ENCODE data around the gene CHI3L1. TPM values are rescaled to one million over a fixed set of nuclear protein-coding genes. Genes with fewer than 3 reads are reported as not detected.

Gene CHI3L1
- total RNA-seq, 1 donor, result 3.0 TPM

DNA sequence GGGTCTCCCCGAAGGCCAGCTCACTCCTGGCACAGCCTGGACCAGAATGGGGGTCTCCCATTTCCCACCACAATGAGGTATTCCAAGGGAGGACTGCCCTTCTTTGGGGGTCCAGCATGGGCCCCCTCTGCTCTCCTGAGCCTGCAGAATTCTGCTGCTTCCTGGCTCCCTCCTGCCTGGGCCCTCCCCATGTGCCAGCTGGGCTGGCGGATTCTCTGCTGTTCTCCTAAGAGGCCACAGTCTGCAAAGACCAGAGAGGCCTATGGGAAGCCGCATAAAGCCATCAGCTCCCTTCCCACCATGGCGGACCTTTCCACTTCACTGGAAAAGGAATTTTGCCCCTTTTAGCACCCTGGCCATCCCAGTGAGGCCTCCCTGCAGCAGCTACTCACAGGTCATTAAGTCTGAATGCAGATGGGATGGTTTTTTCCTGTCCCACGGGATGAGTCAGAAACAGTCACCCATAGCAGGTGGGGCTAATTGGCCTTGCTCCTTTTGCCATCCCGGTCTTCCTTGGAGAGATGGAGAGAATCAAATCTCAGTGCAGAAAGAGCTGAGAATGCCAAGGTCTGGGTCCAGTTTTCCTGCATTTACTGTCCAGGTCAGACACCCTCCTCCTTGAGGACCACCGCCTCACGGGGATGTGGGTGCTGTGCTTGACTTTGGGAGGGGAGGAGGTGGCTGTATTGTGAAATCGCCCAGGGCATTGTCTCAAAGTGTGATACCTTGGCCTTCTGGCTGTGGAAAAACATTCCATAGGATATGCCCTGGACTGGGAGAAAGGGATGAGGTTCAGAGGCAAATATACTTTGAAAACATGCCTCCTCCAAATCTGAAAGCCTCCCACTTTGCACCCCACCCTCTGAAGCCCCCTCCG lies 34.1 kb downstream of the CHI3L1 start:
- TF ChIP-seq, protein P1, sequence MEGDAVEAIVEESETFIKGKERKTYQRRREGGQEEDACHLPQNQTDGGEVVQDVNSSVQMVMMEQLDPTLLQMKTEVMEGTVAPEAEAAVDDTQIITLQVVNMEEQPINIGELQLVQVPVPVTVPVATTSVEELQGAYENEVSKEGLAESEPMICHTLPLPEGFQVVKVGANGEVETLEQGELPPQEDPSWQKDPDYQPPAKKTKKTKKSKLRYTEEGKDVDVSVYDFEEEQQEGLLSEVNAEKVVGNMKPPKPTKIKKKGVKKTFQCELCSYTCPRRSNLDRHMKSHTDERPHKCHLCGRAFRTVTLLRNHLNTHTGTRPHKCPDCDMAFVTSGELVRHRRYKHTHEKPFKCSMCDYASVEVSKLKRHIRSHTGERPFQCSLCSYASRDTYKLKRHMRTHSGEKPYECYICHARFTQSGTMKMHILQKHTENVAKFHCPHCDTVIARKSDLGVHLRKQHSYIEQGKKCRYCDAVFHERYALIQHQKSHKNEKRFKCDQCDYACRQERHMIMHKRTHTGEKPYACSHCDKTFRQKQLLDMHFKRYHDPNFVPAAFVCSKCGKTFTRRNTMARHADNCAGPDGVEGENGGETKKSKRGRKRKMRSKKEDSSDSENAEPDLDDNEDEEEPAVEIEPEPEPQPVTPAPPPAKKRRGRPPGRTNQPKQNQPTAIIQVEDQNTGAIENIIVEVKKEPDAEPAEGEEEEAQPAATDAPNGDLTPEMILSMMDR (IDR thresholded peaks at IDR 0.05; ENCODE audit: insufficient read depth, low read length), result no peak
- peak; percentile 39 for DNase-seq (ENCODE audit: low read depth)
- no peak overlapping the region for H3K4me3 ChIP-seq (ENCODE audit: low read depth, low read length)

DNA sequence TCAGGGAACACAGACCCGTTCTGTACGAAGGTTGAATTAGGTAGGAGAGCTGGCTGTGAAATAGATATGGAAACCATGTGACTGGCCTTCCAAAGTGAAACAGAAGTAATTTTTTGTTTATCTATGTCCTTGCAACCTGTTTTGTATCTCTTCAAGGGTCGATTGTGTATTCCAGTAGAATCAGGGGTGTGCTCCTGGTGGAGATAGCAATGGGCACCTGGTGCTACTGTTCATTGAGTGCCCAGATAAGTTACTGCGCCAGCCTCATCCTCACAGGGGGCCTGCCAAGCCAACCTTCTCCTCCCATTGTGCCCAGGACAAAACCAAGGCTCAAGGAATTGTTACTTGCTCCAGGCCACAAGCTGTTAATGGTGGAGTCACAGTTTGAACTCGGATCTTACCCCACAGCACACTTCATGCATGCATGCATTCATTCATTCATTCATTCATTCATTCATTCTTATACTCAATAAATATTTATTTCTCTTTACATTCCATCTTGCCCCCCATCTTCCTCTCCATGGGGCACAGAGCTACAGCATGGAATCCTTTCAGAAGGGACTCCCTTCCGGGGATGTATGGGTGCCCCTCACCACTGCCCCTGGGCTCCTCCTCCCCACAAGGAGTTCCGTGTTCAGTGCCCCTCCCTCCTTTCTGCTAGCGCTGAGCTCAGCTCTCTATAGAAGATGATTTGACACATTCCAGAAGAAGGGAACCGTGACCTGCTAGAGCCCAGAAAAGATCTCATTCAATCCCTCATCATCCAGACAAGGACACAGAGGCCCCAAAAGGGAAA lies 34.9 kb downstream of the CHI3L1 start:
- no peak for DNase-seq (ENCODE audit: low read depth)
- TF ChIP-seq, protein P1 (IDR thresholded peaks at IDR 0.05; ENCODE audit: insufficient read depth, low read length), result no peak

DNA sequence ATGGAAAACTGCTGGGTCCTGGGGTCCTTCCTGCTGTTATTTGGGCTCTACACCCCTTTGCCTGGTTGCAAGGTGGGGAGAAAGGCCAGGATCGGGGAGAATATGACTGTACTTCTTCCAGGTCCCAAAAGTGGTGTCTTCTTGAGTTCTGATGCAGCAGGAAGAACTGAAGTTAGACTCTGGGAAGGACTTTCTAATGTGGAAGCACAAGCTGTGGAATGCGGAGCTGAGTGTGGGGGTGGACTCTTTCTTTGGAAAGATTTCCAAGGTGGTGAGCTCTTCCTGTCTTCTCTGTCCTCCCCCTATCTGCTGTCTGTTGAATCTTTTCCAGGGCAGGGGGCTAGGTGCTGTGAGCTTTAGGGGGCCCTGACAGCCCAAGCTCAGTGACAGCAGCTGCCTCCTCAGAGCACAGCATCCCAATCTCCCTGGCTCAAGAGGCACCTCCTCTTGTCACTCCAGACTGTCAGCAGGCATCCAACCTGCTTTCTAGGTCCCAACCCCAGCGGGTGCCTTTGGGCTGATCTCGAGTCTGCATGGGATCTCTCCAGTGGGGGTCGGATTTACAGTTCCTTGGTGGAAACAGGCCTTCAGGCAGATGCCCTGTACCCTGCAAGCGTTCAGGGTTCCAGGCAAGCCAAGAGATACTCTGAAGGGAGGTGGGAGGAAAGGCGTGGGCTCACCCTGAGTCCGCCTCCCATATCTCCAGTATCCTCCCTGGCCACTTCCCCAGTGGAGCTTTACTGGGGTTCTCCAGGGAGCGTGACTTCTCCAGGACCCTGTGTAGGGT lies 35.8 kb downstream of the CHI3L1 start:
- no peak overlapping the region for H3K4me3 ChIP-seq (ENCODE audit: low read depth, low read length)
- no peak for DNase-seq (ENCODE audit: low read depth)
- TF ChIP-seq, protein P1 (IDR thresholded peaks at IDR 0.05; ENCODE audit: insufficient read depth, low read length), result no peak

More for the DNA sequence above, 34.9 kb downstream of the CHI3L1 start:
- H3K4me3 ChIP-seq (ENCODE audit: low read depth, low read length), result no peak overlapping the region

DNA sequence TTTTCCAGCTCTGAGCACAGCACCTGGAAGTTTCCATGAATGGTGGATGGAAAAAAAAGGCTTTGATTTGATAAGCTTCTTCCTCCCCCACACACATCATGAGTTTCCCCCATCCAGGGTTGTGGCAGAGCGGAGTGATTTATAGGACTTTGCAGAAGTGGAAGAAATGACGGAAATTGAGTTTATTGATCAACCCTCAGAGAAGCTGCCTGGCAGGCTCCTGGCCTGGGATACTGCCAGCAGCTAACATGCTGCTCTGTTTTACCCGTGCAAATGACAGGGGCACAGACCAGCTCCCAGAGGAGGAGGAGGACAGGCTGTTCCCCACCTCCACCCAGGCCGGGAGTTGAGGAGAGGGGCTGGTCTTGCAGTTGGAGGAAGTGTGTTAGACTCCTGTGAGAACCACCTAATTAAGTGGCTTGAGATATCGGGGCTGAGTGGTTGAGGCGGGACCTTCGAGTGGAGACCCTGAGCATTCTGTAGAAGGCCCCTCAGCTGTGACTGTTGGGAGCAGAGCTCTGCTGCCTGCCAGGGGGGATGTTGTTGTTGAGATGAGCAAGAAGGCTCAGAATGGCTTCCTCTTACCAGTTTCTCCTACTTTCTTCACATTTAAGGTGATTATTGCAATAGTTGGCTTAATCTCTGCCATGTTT lies 37.2 kb downstream of the CHI3L1 start:
- DNase-seq (ENCODE audit: low read depth), result no peak
- TF ChIP-seq, protein P1 (IDR thresholded peaks at IDR 0.05; ENCODE audit: insufficient read depth, low read length), result no peak
- no peak overlapping the region for H3K4me3 ChIP-seq (ENCODE audit: low read depth, low read length)

DNA sequence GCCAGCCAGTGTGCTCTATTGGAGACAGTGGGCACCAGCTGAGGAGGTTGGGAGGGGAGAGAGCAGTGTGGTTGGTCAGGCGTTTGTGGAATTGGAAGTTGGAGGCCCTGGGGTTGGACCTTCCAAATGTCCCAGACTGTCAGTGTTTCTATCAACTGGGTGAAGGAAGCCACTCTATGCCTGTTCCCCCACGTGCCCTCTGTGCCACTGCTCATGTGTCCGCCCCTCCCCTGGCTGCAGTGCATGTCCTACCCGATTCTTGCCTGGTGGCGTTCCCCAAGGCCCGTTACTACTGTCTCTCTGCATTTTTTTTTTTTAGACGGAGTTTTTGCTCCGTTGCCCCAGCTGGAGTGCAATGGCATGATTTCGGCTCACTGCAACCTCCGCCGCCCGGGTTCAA lies 37.9 kb downstream of the CHI3L1 start:
- TF ChIP-seq, protein P1 (IDR thresholded peaks at IDR 0.05; ENCODE audit: insufficient read depth, low read length), result no peak
- no peak for DNase-seq (ENCODE audit: low read depth)

DNA sequence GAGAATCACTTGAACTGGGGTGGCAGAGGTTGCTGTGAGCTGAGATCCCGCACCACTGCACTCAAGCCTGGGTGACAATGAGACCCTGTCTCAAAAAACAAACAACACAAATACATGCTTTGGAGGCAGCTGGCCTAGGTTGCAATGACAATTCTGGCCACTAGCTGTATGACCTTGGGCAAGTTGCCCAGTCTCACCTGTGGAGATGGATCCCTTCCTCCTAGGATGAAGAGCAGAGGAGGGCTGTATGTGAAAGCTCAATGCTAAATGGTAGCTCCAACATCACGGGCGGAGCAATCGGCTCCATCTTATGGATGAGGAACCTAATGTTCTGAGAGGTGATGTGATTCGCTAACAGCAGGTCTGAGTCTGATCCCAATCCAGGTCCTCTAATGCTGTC lies 38.4 kb downstream of the CHI3L1 start:
- TF ChIP-seq, protein P1 (IDR thresholded peaks at IDR 0.05; ENCODE audit: insufficient read depth, low read length), result peak; percentile 32
- no peak overlapping the region for H3K4me3 ChIP-seq (ENCODE audit: low read depth, low read length)
- no peak for DNase-seq (ENCODE audit: low read depth)

More for the DNA sequence above, 37.9 kb downstream of the CHI3L1 start:
- H3K4me3 ChIP-seq (ENCODE audit: low read depth, low read length), result no peak overlapping the region
